Measurements from ENCODE around the gene MAGI2.

GRCh38 chr7:78265071-78265470 lies 1188.4 kb downstream of the MAGI2 start:
- TF ChIP-seq ARNTL (CRISPR knock-in tag; IDR thresholded peaks at IDR 0.05; ENCODE audit: borderline replicate concordance, low read depth) (no peak), POU6F1 (CRISPR knock-in tag; IDR thresholded peaks at IDR 0.05; ENCODE audit: borderline replicate concordance, low read depth) (no peak), BACH2 (CRISPR knock-in tag; IDR thresholded peaks at IDR 0.05; ENCODE audit: borderline replicate concordance) (no peak), GLIS3 (CRISPR knock-in tag; IDR thresholded peaks at IDR 0.05) (no peak), RARB (CRISPR knock-in tag; IDR thresholded peaks at IDR 0.05) (no peak), ZNF8 (CRISPR knock-in tag; IDR thresholded peaks at IDR 0.05) (no peak), ZFP3 (CRISPR knock-in tag; IDR thresholded peaks at IDR 0.05) (no peak), CREB5 (CRISPR knock-in tag; IDR thresholded peaks at IDR 0.05; ENCODE audit: low read depth) (no peak), PATZ1 (CRISPR knock-in tag; IDR thresholded peaks at IDR 0.05; ENCODE audit: borderline replicate concordance) (no peak), PPARA (CRISPR knock-in tag; IDR thresholded peaks at IDR 0.05; ENCODE audit: borderline replicate concordance) (no peak), ZFP30 (CRISPR knock-in tag; IDR thresholded peaks at IDR 0.05) (no peak), OSR1 (CRISPR knock-in tag; IDR thresholded peaks at IDR 0.05) (no peak), ZNF565 (CRISPR knock-in tag; conservative IDR thresholded peaks at IDR 0.05; ENCODE audit: low read depth) (no peak)

Data from SK-N-SH treated with all-trans-retinoic acid at 6 μM for 48 hours (cell line).